Nephron progenitor cell (in vitro differentiated cells): ENCODE measurements around the gene PLBD1.

ENCODE experiments used
- DNase-seq: peaks from one replicate; pipeline ENCODE4 v3.0.0; 2021
- H3K27ac Mint-ChIP-seq: 2 replicates; pipeline ENCODE4 v1.8.0; 2021; ENCODE audit warnings: mild to moderate bottlenecking, moderate library complexity, mixed read lengths
- H3K27me3 Mint-ChIP-seq: 2 replicates; pipeline ENCODE4 v1.8.0; 2021; ENCODE audit warnings: mild to moderate bottlenecking, low read depth, mixed read lengths; ENCODE audit not compliant: poor library complexity
- H3K36me3 Mint-ChIP-seq: 2 replicates; pipeline ENCODE4 v1.8.0; 2021; ENCODE audit warnings: low read depth, mixed read lengths
- H3K4me1 Mint-ChIP-seq: 2 replicates; pipeline ENCODE4 v1.8.0; 2021; ENCODE audit warnings: mixed read lengths
- H3K4me3 Mint-ChIP-seq: 2 replicates; pipeline ENCODE4 v1.8.0; 2021; ENCODE audit warnings: mild to moderate bottlenecking, moderate library complexity, mixed read lengths
- H3K9me3 Mint-ChIP-seq: 2 replicates; pipeline ENCODE4 v1.8.0; 2021; ENCODE audit warnings: mild to moderate bottlenecking, moderate library complexity, mixed read lengths
- CTCF ChIP-seq: fragments of 200-600 bp; sonication (generic); IDR thresholded peaks from 2 replicates; pipeline ENCODE4 v1.5.0; 2021; ENCODE audit warnings: antibody characterized with exemption

PLBD1 gene

GRCh38 chr12:14563046-14563445 is 4.6 kb downstream of the PLBD1 start:
- H3K4me1 Mint-ChIP-seq: peaks cover 8% of the 10 kb centered on the region
- H3K9me3 Mint-ChIP-seq: no peaks in the 10 kb centered on the region
- peaks cover 8% of the 10 kb centered on the region for H3K27me3 Mint-ChIP-seq

GRCh38 chr12:14562279-14562678 is 5.4 kb downstream of the PLBD1 start:
- no peak for DNase-seq
- no peak overlapping the region for H3K27ac Mint-ChIP-seq
- peaks cover 6% of the 10 kb centered on the region for H3K4me1 Mint-ChIP-seq
- no peaks in the 10 kb centered on the region for H3K9me3 Mint-ChIP-seq
- no peaks in the 10 kb centered on the region for H3K36me3 Mint-ChIP-seq
- H3K27me3 Mint-ChIP-seq: peaks cover 8% of the 10 kb centered on the region
- no peak for TF ChIP-seq CTCF
- H3K4me3 Mint-ChIP-seq: no peak overlapping the region

More at GRCh38 chr12:14563046-14563445, 4.6 kb downstream of the PLBD1 start:
- DNase-seq: no peak
- no peaks in the 10 kb centered on the region for H3K36me3 Mint-ChIP-seq
- no peak overlapping the region for H3K27ac Mint-ChIP-seq
- TF ChIP-seq CTCF: no peak
- H3K4me3 Mint-ChIP-seq: no peak overlapping the region

- no peak for DNase-seq
- Mint-ChIP-seq H3K9me3 (no peaks in the 10 kb centered on the region), H3K4me1 (peaks cover 6% of the 10 kb centered on the region), H3K4me3 (no peak overlapping the region), H3K36me3 (no peaks in the 10 kb centered on the region), H3K27me3 (peaks cover 4% of the 10 kb centered on the region), H3K27ac (no peak overlapping the region)
- TF ChIP-seq CTCF: no peak
Measured at GRCh38 chr12:14561677-14562238, 5.9 kb downstream of the PLBD1 start.

- no peak for TF ChIP-seq CTCF
- no peak for DNase-seq
- Mint-ChIP-seq H3K9me3 (no peaks in the 10 kb centered on the region), H3K36me3 (no peaks in the 10 kb centered on the region), H3K27ac (no peak overlapping the region), H3K27me3 (peaks cover 3% of the 10 kb centered on the region), H3K4me1 (peaks cover 4% of the 10 kb centered on the region), H3K4me3 (no peak overlapping the region)
Measured at GRCh38 chr12:14560904-14561574, 6.6 kb downstream of the PLBD1 start.

- Mint-ChIP-seq H3K27ac (no peak overlapping the region), H3K36me3 (no peaks in the 10 kb centered on the region), H3K4me1 (no peaks in the 10 kb centered on the region), H3K4me3 (no peak overlapping the region), H3K27me3 (no peaks in the 10 kb centered on the region), H3K9me3 (no peaks in the 10 kb centered on the region)
- DNase-seq: no peak
- no peak for TF ChIP-seq CTCF
Measured at GRCh38 chr12:14558473-14558959, 9.2 kb downstream of the PLBD1 start.

GRCh38 chr12:14557966-14558365 is 9.7 kb downstream of the PLBD1 start:
- Mint-ChIP-seq H3K27me3 (no peaks in the 10 kb centered on the region), H3K27ac (no peak overlapping the region), H3K36me3 (no peaks in the 10 kb centered on the region), H3K4me1 (no peaks in the 10 kb centered on the region), H3K4me3 (no peak overlapping the region), H3K9me3 (no peaks in the 10 kb centered on the region)
- no peak for DNase-seq
- TF ChIP-seq CTCF: no peak
